SW 1271 (cell line): ENCODE data around the gene KCTD1.
A peak's percentile ranks its signal among the peaks of the same experiment; 100 is the strongest.

Experiments used
- DNase-seq, 2 experiments: peaks; one replicate each; lab custom pipeline; 2025; lab: John Stamatoyannopoulos, UW

KCTD1 gene

GRCh38 chr18:26425148-26425531 is 123.2 kb downstream of the KCTD1 start:
- no peak for DNase-seq

- DNase-seq = no peak
Observed at GRCh38 chr18:26424428-26425147, 123.8 kb downstream of the KCTD1 start.

DNA sequence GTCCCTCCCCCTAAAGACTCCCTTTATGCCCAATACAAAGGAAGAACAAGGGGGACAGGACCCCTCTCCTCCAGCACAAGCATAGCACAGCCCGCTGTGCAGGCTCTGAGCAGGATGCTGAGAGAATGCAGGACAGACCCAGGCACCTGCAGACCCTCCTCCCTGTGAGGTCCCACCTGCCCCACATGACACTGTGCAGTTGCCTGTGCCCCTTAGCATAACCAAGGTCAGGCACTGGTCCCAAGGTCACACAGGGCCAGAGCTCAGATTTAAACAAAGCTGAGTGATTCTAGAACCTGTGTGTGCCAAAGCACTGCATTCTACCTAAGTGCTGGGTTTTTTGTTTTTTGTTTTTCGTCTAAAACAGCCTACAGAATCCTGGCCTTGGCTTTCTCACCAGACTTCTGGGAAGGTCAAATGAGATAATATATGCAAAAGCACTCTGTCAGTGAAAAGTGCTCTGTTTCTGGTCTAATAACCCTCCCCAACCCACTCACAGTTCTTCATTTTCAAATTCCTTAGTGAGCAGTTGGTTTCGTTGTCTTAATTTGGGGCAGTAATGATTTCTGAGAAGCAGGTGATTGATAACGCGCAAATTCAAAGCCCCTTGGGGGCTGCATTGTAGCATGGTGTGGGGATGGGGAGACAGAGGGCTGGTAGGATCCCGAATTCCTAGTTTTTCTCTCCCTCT is 125.7 kb downstream of the KCTD1 start:
- no peak for DNase-seq

GRCh38 chr18:26421931-26422330 is 126.4 kb downstream of the KCTD1 start:
- no peak for DNase-seq

GRCh38 chr18:26421503-26421902 is 126.8 kb downstream of the KCTD1 start:
- DNase-seq = no peak

DNA sequence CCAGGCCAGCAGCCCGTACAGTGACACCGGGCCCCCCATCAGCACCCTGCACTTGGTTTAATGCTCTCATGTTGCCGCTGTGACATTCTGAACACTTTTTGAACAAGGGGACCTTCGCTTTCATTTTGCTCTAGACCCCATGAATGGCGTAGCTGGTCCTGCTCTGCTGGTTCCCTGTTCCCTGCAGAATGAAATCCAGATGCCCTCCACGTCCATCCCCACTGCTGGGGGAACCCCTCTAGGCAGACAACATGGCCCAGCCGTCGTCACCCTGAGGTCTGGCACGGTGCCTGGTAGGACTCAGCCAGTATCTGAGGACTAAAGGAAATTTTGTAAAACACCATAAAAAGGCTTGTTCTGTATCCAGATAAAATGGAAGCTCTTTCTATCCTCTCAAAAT is 128.6 kb downstream of the KCTD1 start:
- DNase-seq = no peak

- DNase-seq = no peak
Observed at GRCh38 chr18:26418225-26418624, 130.1 kb downstream of the KCTD1 start.

- DNase-seq = no peak
Observed at GRCh38 chr18:26417190-26417589, 131.2 kb downstream of the KCTD1 start.

DNA sequence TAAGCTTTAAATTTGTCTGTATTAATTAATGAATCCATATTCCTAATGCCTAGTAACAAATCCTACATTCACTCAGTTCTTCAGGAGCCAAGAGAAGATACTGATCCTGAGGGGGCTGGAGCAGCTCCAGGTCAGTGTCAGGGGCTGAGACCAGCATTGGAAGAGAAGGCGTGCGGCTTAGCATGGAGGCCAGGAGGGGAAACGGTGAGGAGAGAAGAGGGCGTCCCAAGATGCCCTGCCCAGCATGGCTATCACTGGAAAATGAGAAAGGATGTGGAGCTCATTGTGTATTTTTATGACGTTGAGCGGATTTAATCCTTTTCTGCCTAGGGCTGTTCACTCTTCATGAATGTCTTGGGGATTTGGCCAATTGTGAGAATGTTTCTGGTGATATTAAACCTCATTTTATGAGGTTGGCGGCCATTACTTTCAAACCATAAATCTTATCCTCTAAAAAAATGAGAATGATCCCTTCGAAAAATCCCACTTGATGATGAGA is 131.7 kb downstream of the KCTD1 start:
- no peak for DNase-seq

GRCh38 chr18:26415631-26416030 is 132.7 kb downstream of the KCTD1 start:
- no peak for DNase-seq

DNA sequence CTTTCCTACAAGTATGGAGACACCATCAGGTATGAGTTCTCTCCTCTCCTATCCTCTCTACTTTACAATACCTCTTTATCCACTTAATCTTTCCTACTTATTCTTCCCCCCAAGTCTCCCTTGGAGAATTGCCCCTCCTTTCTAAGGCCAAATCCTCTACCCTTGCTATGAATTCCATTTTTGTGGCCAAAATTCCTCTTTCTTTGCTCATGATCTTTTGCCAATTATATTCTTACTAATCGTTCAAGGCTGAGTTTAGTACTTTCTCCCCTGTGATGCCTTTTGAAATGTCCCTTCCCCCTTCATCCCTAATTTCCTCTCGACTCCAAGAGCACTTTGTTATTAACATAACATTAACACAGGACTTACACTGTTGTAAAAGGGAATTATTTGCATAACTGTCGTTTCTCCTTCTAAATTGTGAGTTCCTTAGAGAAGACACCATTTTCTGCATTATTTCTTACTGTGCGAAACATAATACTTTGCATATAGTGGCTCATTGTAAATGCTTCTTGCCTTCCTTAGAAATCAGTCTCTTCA is 133.4 kb downstream of the KCTD1 start:
- no peak for DNase-seq

- DNase-seq = no peak
Observed at GRCh38 chr18:26409091-26409490, 139.3 kb downstream of the KCTD1 start.

GRCh38 chr18:26407736-26408601 is 140.4 kb downstream of the KCTD1 start:
- no peak for DNase-seq

DNA sequence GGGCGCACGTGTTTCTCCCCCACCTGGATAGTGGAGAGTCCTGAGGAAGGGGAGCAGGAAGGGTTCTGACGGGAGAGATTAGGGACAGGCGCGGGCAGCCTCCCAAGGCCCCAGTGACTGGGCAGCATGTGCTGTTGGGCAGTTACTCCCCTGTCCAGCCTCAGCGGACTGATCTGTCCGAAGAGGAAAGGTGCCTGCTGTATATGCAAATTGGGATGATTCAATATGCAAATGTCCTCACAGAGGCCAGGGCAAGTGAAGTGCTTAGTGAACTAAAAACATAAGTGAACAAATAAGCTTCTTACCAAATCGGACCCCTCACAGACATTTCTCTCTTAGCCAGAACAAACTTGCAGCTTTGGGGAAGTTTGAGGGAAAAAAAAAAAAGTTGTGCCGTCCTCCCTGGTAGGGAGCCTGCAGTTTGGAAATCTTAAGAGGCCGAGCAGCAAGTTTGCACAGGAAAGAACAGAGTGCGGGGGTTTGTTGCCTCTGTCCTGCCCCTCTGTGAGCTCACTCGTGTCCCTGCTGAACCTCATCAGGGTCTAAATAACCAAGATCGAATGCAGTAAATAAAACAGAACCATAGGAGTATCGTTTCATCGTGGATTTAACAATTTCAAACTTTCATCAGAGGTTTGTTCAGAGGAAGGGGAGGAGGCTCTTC is 141.4 kb downstream of the KCTD1 start:
- no peak for DNase-seq

- DNase-seq = no peak
Observed at GRCh38 chr18:26406324-26406723, 142.0 kb downstream of the KCTD1 start.

- DNase-seq = peak in 1 of 2 experiments; percentile 8
Observed at GRCh38 chr18:26405190-26405801, 143.1 kb downstream of the KCTD1 start.
